HG02840 (cell line): ENCODE measurements around the gene PDSS2.
"Not testable (repeated sequence)": the region's sequence is repeated elsewhere in the genome, so short reads cannot be mapped to it uniquely, and the experiment has no call there.

Source experiments
- ATAC-seq: cut with Tn5 transposase; IDR thresholded peaks from one replicate; pipeline ENCODE4 v1.9.1; 2021; ENCODE audit warnings: mild to moderate bottlenecking, moderate library complexity, moderate number of reproducible peaks; ENCODE audit not compliant: unreplicated experiment, low FRiP score

Gene PDSS2

GRCh38 chr6:107128577-107128976 is 330.8 kb downstream of the PDSS2 start:
- no peak for ATAC-seq

DNA sequence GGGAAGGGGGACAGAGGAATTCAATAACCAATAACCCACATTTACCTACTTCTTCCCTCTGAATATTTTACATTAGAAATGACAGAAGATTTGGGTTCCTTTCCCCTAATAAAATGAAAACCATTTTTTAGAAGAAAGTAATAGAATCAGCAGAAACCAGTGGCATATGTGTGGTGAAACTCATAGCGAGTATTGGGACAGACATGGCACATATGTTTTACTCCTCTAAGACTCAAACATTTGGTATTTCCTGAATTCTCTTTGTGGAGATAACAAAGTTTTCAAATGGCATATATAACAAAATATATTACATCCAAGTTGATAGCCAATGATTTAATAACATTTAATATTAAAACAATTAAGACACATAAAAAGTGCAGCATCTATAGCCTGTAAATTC is 331.2 kb downstream of the PDSS2 start:
- ATAC-seq: no peak

- ATAC-seq: no peak
These were observed 333.6 kb downstream of the PDSS2 start for GRCh38 chr6:107125771-107126170.

GRCh38 chr6:107124934-107125348 is 334.4 kb downstream of the PDSS2 start:
- peak; percentile 59 for ATAC-seq

GRCh38 chr6:107123501-107123900 is 335.9 kb downstream of the PDSS2 start:
- no peak for ATAC-seq

DNA sequence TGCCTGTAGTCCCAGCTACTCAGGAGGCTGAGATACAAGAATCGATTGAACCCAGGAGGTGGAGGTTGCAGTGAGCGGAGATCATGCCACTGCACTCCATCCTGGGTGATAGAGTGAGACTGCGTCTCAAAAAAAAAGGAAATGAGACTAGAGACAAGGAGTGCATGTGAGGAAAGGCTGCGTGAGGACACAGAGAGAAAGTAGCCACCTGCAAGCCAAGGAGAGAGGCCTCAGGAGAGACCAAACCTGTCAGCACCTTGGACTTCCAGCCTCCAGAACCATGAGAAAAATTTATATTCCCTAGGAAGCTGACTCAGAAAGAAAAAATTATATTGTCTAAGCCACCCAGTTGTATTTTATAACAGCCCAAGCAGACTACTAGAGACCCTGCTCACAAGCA is 336.6 kb downstream of the PDSS2 start:
- ATAC-seq: no peak

DNA sequence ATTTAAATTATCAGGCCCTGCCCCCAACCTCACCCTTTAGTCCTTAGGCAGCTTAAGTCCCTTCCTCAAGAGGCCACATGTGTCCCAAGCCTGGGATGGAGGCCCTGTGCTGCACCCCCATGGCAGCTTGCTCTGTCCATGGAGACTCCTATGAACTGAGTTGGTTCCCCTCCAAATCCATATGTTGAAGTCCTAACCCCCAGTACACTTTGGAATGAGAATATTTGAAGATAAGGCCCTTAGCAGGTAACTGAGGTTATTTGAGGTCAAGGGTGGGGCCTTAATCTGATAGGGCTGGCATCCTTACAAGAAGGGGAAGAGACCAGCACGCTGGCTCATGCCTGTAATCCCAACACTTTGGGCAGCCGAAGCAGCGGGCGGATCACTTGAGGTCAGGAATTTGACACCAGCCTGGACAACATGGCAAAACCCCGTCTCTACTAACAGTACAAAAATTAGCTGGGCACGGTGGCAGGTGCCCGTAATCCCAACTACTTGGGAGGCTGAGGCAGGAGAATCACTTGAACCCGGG is 337.3 kb downstream of the PDSS2 start:
- no peak for ATAC-seq

DNA sequence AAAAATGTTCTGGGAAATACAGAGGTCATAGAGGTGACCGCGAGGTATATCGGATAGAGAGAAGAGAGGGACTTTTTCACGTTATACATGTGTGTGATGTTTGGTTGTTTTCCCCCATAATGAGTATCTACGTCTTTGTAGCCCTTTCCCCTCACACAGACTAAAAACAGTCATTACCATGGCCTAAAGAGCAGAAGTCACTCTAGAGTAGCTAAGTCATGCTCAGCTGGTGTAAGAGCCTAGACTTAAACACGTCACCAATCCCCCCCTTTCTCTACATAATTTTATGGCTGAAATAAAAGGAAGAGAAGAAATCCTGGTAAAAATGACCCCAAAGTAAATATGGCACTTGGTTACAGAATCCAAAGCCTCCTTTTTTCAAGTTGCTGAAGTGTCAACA is 338.1 kb downstream of the PDSS2 start:
- ATAC-seq: no peak

- ATAC-seq: no peak
These were observed 339.0 kb downstream of the PDSS2 start for GRCh38 chr6:107120404-107120803.

GRCh38 chr6:107118976-107119375 is 340.4 kb downstream of the PDSS2 start:
- no peak for ATAC-seq

- not testable (repeated sequence) for ATAC-seq
These were observed 340.8 kb downstream of the PDSS2 start for GRCh38 chr6:107118540-107118939.

GRCh38 chr6:107116931-107117330 is 342.4 kb downstream of the PDSS2 start:
- no peak for ATAC-seq

GRCh38 chr6:107116328-107116892 is 343.0 kb downstream of the PDSS2 start:
- ATAC-seq: no peak

GRCh38 chr6:107115695-107116327 is 343.6 kb downstream of the PDSS2 start:
- no peak for ATAC-seq

- no peak for ATAC-seq
These were observed 344.3 kb downstream of the PDSS2 start, which contains the start of gene BEND3 for GRCh38 chr6:107114926-107115694. BEND3 (minus strand) TSS chr6:107115515; CDS start chr6:107099285, 16,230 bp downstream.

DNA sequence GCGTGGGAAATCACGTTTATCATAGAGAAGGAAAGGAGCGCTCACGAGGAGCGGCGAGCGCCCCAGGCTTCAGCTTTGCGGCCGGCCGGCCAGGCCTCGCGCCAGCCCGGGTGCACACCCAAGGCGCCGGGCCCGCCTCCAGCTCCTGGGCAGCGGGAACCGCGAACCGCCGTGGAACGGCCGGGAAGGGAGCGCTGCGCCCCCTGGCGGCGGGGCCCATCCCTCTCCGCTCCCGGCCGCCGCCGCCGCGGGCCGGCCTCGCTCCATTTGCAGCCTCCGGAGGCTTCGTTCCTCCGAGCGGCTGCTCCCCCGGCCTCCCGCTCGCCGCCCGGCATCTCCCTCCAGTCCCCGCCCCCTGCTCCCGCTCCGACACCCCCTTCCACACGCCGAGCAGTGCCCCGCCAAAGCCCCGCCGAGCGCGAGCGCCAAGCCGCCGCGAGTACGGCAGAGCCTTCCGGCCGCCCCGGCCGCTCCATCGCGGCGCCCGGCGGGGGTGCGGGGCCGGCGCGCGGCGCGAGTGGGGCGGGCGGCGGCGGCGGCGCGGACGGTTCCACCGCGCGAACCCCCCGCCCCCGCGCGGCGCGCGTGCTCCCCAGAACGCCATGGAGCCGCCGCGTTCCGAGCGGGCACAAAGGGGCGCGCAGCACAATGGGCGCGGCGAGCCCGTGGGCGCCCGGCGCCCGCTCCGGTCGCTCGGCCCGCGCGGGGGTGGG is 345.0 kb downstream of the PDSS2 start:
- peak; percentile 63 for ATAC-seq

GRCh38 chr6:107110200-107110599 is 349.2 kb downstream of the PDSS2 start:
- ATAC-seq: no peak

DNA sequence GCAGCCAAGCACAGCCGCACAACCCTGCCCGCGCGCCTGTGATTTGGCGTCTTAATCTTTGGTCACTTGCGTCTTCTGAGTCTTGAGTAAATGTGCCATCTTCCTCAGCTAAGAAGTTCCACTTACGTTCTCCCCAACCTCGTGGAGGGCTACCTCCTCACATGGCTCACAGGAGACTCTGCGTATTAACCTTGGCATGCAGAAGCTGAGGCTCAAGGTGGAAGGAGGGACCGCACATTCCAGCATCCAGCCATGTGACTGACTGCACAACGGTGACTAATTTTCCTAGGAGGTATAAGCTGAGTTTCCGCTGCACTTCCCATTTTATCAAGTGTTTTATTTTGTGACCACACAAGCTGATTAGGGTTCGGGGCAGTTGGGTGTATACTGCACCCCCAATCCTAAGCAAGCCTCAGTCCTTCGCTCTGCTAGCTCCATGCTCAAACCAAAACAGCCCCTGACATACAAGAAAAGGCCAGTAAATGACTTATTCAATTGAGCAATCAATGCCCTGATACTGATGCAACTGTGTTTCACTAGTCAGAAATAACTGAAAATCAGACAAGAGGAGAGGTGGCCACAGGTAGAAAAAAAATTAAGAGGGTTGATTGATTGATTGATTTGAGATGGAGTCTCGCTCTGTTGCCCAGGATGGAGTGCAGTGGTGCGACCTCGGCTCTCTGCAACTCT is 351.0 kb downstream of the PDSS2 start:
- ATAC-seq: no peak

GRCh38 chr6:107107791-107108190 is 351.6 kb downstream of the PDSS2 start:
- ATAC-seq: no peak

DNA sequence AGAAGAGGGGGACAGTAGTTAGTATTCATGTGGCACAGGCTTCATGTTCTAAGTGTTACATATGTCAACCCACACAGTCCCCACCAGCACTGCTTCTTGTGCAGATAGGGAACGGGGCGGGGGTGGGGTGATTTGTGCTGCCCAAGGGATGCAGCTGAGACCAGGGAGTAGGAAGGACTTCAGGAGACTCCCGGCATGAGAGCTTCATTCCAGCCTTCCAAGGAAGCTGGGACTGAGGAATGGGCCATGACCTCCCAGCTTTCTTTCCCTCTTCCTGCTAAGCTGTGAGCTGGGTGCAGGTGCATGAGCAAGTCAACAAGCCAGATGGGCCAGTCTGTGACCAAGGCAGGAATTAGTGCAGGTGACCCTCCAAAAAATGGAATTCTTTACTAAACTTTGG is 353.2 kb downstream of the PDSS2 start:
- no peak for ATAC-seq
